LHCN-M2 (cell line): ENCODE data around the gene PREX1. TPM values are rescaled to one million over a fixed set of nuclear protein-coding genes. Genes with fewer than 3 reads are reported as not detected.
A peak's percentile ranks its signal among the peaks of the same experiment; 100 is the strongest.

Source experiments
- DNase-seq: peaks from one replicate; pipeline ENCODE4 v3.0.0-alpha.2; 2012; ENCODE audit warnings: low read depth
- total RNA-seq: library from RNA; depleted of rRNA; stranded (reverse); fragments of >200 nt; gene quantifications from 2 replicates; pipeline ENCODE4 v1.2.3, GENCODE V29; 2014

The PREX1 gene
- total RNA-seq, 1 experiment from 2014 or later: 28.7 TPM

- no peak for DNase-seq
Measured at GRCh38 chr20:48720256-48720985, 107.4 kb downstream of the PREX1 start.

GRCh38 chr20:48719598-48720255 is 108.1 kb downstream of the PREX1 start:
- no peak for DNase-seq

- DNase-seq: no peak
Measured at GRCh38 chr20:48718786-48719578, 108.8 kb downstream of the PREX1 start.

DNA sequence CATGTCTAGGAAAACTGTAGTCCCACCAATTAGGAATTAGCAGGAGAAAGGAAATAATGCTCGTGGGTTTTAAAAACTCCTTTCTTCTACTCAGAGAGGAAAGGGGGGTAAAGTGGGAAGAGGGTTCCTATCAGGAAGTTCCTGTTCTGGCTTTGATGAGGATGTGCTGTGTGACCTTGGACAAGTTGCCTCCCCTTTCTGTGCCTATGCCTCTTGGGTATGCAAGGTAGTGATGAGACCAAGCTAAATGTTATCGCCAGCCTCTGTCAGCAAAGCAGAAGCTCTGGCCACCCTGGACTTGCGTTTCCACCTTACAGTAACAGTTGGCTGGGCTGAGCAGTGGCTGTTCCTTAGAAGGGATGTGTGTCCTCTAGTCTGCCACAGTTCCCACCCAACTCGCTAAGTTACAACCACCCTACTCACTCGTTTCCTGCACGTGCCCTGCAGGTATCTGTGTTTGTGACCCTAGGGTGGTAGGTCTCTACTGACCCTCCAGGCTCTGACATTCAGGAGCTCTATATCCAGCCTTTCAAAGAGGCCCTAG is 110.0 kb downstream of the PREX1 start:
- no peak for DNase-seq

DNA sequence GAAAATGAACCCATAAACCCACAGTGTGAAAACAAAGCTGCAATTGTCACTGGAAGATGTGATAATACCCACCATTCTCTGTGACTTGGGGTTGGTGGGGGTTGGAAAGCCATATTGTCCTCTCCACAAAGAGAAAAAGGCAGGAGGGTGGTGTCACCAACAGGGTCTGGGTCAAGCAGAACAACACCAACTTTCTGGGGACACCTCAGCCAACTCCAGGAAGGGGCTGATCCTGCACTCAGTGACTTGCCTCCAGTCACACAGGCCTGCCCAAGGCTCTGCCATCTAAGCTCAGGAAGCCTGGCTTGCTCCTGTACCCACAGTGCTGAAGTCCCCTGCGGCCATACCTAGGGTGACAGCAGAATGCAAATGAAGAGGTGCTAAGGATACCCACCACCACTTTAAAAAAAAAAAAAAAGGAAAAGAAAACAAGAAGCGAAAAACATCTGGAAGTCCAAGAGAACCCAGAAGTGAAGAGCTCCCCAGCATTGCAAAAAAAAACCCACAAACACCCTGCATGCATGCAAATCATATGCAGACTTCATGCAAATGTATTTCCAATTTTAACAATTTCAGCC is 110.6 kb downstream of the PREX1 start:
- no peak for DNase-seq

- DNase-seq: no peak
Measured at GRCh38 chr20:48716541-48716940, 111.3 kb downstream of the PREX1 start.

DNA sequence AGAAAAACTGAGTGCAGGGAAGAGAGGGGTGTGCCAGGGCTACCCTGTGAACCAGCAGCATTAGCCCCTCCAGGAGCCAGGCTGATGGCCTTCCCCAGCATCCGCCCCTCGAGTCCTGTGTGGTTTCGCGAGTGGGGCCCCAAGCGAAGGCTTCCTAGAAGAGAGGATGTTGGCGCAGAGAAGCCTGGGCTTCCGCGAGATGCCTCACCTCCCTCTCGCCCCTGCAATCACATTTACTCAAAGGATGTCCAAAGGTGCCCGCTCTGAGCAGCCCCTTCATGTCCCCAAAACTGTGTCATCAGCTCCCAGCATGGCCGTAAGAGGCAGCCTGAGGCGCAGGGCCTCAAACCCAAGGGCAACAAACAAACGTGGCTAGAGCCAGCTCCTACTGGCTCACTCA is 111.7 kb downstream of the PREX1 start:
- DNase-seq: no peak

DNA sequence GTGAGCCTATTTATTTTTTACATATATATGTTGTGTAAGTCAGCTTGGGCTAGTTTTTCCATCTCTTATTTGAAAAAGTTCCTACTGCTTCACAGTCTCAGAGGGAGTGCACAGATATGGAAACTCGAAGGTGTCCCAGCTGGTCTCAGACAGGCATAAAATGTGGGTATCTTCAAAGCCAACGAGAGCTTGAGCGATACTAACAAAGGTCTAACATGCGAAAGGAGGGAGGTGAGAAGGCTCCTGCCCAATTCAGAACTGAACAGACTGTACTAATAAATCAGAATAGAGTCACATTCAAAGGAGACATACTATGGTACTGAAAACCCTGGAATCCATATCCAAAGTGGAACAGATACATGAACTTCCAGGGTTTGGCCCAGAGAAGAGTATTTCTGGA is 113.0 kb downstream of the PREX1 start:
- DNase-seq: no peak

DNA sequence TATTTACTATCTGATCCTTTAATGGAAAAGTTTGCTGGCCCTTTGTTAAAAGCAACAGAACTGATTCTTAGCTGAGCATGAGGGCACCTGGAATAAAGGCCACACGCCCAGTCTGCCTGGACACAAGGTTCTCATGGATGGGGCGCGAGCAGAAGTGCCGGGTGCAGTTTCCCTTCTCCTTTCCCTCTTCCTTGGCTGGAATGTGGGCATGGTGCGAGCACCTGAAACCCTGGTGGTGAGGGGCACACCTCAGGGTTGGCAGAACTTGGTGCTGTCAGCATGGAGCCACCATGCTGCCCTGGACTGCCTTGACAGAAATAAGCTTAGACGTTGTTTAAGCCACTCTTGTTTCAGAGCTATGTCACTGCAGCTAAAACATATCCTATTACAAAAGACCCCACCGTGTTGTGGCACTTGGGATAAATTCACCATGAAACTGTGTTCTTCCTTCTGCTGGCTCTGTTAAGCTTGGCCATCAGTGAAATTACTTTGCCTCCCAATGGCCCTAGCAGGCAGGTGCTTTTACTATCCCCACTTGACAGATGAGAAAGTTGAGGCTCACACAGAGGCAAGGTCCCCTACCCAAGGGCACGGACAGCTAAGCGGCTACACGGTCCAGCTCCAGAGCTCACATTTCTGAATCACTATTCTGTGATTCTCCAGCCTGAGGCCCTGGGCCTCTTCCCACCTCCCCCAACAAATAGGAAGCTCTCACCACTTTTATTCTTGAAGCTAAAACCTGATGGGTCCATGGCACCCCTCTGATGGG is 115.9 kb downstream of the PREX1 start:
- DNase-seq: no peak

DNA sequence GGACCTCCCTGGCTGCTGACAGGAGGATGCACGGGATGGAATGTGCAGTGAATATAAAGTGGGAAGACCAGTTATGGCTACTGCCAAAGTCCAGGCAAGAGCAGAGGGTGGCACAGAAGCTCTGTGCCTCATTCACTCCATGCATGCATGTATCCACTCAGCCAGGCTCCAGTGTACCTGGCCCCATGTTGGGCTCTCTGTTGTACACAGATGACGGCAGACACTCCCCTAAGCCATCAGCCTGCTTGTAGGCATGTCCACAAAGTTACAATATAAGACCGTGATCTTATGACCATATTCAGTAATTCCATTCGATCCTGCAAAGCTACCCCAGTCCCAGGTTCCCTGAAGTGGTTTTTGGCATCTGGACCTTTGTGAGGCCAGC is 116.8 kb downstream of the PREX1 start:
- no peak for DNase-seq

DNA sequence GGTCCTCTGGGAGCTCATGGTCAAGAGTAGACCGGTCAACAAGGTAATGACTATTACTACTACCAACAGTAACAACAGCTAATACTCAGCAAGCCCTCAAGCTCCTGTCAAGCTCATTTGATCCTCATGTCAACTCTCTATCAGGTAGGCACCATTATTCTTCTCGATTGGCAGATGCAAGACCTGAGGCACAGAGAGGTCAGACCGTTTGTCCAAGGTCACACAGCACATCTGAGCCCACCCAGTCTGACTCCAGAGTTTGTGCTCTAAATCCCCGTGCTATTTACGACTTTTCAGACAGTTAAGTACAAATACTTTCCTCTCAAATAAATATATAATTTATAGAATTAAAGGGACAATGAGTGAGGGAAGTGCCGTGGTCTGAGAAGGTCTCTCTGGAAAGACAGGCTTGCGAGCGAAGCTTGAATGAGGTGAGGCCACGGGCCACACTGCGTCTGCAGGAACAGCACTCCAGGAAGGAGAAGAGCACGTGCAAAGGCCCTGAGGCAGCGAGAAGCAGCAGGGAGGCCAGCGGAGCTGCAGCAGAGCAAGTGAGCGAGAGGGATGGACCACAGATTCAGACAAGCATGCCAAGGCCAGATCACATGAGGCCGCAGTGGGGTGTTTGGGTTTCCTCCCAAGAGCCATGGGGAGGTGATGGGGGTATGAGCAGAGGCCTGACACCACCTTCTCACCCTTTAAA is 117.3 kb downstream of the PREX1 start:
- DNase-seq: no peak

DNA sequence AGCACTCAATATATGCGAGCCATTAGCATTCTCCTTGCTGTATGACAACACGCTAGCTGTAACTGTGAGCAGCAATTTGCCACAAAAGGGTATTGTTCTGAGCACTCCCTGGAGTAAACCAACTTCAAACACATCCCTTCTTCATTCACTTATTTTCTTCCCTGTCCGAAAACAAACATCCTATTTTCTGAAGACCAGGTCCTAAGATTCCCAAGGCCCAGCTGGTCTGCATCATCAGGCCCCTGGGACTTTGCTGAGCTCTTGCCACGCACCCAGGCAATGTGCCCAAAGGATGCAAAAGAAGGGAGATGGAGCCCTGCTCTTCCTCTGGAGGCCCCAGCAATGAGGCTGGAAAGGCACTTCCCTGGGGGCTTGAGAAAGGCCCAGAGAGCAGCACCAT is 118.1 kb downstream of the PREX1 start:
- no peak for DNase-seq

- DNase-seq: no peak
Measured at GRCh38 chr20:48709058-48709691, 118.6 kb downstream of the PREX1 start.

GRCh38 chr20:48708630-48709029 is 119.2 kb downstream of the PREX1 start:
- no peak for DNase-seq

- no peak for DNase-seq
Measured at GRCh38 chr20:48708116-48708515, 119.7 kb downstream of the PREX1 start.

DNA sequence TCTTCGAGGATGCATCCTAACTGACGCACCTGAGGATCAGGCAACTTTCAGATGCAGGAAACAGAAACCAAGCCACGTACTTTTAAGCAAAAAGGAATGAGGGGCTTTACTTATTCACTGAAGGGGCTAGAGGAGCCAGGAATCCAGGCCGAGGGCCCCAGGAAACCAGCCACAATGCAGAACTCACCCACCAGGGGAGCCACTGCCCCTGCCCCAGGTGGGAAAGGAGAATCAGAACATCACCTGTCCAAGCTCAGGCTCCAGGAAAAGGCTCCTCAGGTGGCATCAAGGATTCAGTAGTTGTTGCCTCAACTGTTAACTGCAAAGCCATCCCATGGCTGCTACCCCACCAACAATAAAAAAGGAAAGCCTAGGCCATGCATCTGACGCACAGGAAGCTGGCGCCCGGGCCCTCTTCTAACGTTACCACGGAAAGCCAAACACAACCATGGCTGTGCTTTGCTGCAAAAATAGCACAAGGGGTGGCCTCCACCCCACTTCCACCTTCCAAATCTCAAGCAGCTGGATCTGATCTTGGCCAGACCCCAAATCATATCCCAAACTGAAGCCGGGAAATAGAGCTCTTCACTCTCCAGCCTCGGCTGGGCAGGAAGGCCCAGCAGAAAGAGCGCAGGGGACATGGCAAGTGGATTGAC is 121.0 kb downstream of the PREX1 start:
- DNase-seq: no peak

GRCh38 chr20:48706116-48706656 is 121.6 kb downstream of the PREX1 start:
- peak; percentile 18 for DNase-seq

- no peak for DNase-seq
Measured at GRCh38 chr20:48705240-48706115, 122.3 kb downstream of the PREX1 start.
